ENCODE results near the gene MAD1L1.

The MAD1L1 gene

DNA sequence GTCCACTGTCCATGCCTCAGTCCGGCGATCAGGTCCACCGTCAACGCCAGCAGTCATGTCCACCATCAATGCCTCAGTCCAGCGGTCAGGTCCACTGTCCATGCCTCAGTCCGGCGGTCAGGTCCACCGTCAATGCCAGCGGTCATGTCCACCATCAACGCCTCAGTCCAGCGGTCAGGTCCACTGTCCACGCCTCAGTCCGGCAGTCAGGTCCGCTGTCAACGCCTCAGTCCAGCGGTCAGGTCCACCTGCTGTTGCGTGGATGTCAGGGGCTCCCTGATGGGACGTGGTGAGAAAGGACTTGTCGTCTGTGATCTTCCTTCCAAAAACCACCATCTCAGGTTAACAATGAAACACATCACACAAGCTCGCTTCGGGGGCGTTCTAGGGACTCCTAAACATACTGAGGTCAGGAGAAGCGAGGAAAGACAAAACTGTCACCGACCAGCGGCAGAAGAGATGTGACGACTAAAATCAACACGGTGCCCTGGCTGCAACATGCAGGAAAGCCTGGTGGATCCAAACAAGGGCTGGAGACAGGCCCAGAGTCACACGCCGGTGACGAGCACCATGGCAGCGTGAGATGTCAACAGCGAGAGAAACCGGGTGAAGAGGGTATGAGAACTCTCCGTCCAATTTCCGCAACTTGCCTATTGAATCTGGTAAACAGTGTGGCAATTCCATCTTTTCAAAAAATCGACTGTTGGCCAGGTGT lies 264.2 kb downstream of the MAD1L1 start:
- H3K9ac ChIP-seq (ENCODE audit: low read depth, low read length) = no peak overlapping the region
- H3K27ac ChIP-seq (ENCODE audit: low read length) = no peak overlapping the region
- H3K4me3 ChIP-seq (ENCODE audit: low read depth in 1 of 2, low read length in 2 of 2) = no peak overlapping the region
- H3K4me1 ChIP-seq (ENCODE audit: insufficient read depth, low read length) = no peaks in the 10 kb centered on the region
- no peaks in the 10 kb centered on the region for H3K27me3 ChIP-seq (ENCODE audit: insufficient read depth, low read length, poor library complexity)
- H2AFZ ChIP-seq (ENCODE audit: low read depth, low read length) = no peak overlapping the region
- peaks cover 16% of the 10 kb centered on the region for H4K20me1 ChIP-seq (ENCODE audit: insufficient read depth, low read length)
- TF ChIP-seq EZH2 (IDR thresholded peaks at IDR 0.05; ENCODE audit: borderline replicate concordance, low read depth, low read length, severe bottlenecking) = no peak
- ATAC-seq (ENCODE audit: insufficient read depth, low read depth) (no peak), DNase-seq (no peak)
- peaks cover under 1% of the 10 kb centered on the region for H3K9me3 ChIP-seq (ENCODE audit: insufficient read depth, low read length, severe bottlenecking)
- peaks cover 41% of the 10 kb centered on the region for H3K36me3 ChIP-seq (ENCODE audit: insufficient read depth, low read length)
- no peak overlapping the region for H3K4me2 ChIP-seq (ENCODE audit: insufficient read depth, low read length)
- H3K79me2 ChIP-seq (ENCODE audit: insufficient read depth, low read length) = no peaks in the 10 kb centered on the region

DNA sequence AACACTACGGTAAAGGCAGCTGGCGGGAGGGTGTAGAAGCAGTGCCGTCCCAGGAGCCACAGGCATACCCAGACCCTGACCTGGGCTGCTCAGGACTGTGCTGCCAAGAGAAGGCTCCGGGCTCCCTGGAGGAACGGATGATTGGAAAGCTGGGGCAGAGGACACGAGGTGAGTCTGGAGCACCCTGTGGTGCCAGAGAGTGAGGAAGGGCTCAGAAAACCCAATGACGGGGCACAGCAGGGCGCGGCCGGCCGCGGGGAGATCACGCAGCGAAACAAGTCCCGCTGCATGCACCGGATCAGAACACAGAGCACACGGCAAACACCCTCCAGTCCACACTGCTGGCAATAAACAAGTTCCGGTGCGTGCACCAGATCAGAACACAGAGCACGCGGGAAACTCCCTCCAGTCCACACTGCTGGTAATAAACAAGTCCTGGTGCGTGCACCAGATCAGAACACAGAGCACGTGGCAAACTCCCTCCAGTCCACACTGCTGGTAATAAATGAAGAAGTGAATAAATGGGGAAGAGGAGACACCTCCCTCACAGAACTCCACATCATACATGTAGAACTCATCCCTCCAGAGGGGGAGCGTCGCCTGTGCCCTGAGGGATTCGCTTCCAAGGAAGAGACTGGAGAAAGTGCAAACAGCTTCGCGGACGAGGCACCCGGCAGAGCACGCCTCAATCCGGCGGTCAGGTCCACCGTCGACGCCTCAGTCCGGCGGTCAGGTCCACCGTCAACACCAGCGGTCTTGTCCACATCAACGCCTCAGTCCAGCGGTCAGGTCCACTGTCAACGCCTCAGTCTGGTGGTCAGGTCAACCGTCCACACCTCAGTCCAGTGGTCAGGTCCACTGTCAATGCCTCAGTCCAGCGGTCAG lies 265.0 kb downstream of the MAD1L1 start:
- Histone ChIP-seq H3K4me3 (ENCODE audit: low read depth in 1 of 2, low read length in 2 of 2) (no peak overlapping the region), H3K27me3 (ENCODE audit: insufficient read depth, low read length, poor library complexity) (no peaks in the 10 kb centered on the region)

DNA sequence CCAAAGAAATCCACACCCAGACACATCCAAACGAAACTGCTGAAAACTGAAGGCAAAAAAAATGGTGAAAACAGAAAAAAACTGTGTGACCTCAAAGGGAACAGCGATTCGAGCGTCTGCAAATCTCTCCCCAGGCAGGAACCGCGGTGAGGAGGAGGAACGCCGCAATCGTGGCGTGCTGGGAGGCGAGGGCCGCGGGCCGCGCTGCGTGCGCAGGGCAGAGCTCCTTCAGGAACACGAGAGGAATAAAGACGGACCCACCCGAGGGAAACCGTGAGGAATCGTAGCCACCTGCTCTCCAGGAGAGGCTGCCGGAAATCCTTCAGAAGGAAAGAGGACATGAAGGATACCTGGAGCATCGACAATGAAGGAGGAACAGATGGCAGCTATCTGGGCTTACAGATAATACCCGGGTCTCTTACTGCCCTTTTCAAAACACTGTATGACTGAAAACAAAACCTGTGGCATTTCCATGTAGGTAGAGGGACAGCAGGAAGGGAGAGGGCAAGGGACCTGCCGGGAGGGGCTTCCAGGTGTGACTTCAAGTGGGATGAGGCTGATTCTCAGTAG lies 266.0 kb downstream of the MAD1L1 start:
- peaks cover 19% of the 10 kb centered on the region for H3K9me3 ChIP-seq (ENCODE audit: insufficient read depth, low read length, severe bottlenecking)
- DNase-seq (no peak), ATAC-seq (ENCODE audit: insufficient read depth, low read depth) (no peak)
- H3K4me3 ChIP-seq (ENCODE audit: low read depth in 1 of 2, low read length in 2 of 2) = no peak overlapping the region
- H4K20me1 ChIP-seq (ENCODE audit: insufficient read depth, low read length) = peaks cover 12% of the 10 kb centered on the region
- H3K4me2 ChIP-seq (ENCODE audit: insufficient read depth, low read length) = no peak overlapping the region
- H3K27me3 ChIP-seq (ENCODE audit: insufficient read depth, low read length, poor library complexity) = no peaks in the 10 kb centered on the region
- H3K4me1 ChIP-seq (ENCODE audit: insufficient read depth, low read length) = no peaks in the 10 kb centered on the region
- TF ChIP-seq, protein P1, sequence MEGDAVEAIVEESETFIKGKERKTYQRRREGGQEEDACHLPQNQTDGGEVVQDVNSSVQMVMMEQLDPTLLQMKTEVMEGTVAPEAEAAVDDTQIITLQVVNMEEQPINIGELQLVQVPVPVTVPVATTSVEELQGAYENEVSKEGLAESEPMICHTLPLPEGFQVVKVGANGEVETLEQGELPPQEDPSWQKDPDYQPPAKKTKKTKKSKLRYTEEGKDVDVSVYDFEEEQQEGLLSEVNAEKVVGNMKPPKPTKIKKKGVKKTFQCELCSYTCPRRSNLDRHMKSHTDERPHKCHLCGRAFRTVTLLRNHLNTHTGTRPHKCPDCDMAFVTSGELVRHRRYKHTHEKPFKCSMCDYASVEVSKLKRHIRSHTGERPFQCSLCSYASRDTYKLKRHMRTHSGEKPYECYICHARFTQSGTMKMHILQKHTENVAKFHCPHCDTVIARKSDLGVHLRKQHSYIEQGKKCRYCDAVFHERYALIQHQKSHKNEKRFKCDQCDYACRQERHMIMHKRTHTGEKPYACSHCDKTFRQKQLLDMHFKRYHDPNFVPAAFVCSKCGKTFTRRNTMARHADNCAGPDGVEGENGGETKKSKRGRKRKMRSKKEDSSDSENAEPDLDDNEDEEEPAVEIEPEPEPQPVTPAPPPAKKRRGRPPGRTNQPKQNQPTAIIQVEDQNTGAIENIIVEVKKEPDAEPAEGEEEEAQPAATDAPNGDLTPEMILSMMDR (IDR thresholded peaks at IDR 0.05; ENCODE audit: borderline replicate concordance, extremely low read depth, low read length, poor library complexity, severe bottlenecking) = no peak
- no peak for TF ChIP-seq EZH2 (IDR thresholded peaks at IDR 0.05; ENCODE audit: borderline replicate concordance, low read depth, low read length, severe bottlenecking)
- no peaks in the 10 kb centered on the region for H3K79me2 ChIP-seq (ENCODE audit: insufficient read depth, low read length)
- no peak overlapping the region for H3K9ac ChIP-seq (ENCODE audit: low read depth, low read length)
- peaks cover 41% of the 10 kb centered on the region for H3K36me3 ChIP-seq (ENCODE audit: insufficient read depth, low read length)
- no peak overlapping the region for H2AFZ ChIP-seq (ENCODE audit: low read depth, low read length)
- no peak overlapping the region for H3K27ac ChIP-seq (ENCODE audit: low read length)

More for the DNA sequence above, 265.0 kb downstream of the MAD1L1 start:
- Histone ChIP-seq H3K9ac (ENCODE audit: low read depth, low read length) (no peak overlapping the region), H3K27ac (ENCODE audit: low read length) (no peak overlapping the region), H4K20me1 (ENCODE audit: insufficient read depth, low read length) (peaks cover 12% of the 10 kb centered on the region), H2AFZ (ENCODE audit: low read depth, low read length) (no peak overlapping the region), H3K36me3 (ENCODE audit: insufficient read depth, low read length) (peaks cover 41% of the 10 kb centered on the region), H3K9me3 (ENCODE audit: insufficient read depth, low read length, severe bottlenecking) (peaks cover 9% of the 10 kb centered on the region), H3K4me1 (ENCODE audit: insufficient read depth, low read length) (no peaks in the 10 kb centered on the region), H3K79me2 (ENCODE audit: insufficient read depth, low read length) (no peaks in the 10 kb centered on the region), H3K4me2 (ENCODE audit: insufficient read depth, low read length) (no peak overlapping the region)
- DNase-seq (no peak), ATAC-seq (ENCODE audit: insufficient read depth, low read depth) (no peak)
- TF ChIP-seq EZH2 (IDR thresholded peaks at IDR 0.05; ENCODE audit: borderline replicate concordance, low read depth, low read length, severe bottlenecking) = no peak
- TF ChIP-seq, protein P1 (IDR thresholded peaks at IDR 0.05; ENCODE audit: borderline replicate concordance, extremely low read depth, low read length, poor library complexity, severe bottlenecking) = no peak

Data from DND-41 (cell line).